Measurements from ENCODE around the gene PPP1R3F. TPM values are rescaled to one million over a fixed set of nuclear protein-coding genes. Genes with fewer than 3 reads are reported as not detected.

PPP1R3F gene
- 1 to 10 TPM in 3 of 4 donors, under 1 TPM in 1; 0.67 to 3.4 (median 2.3) TPM for polyA plus RNA-seq
- long read RNA-seq, donor 1, result 0 reads
- long read RNA-seq, donor 2, result 0 reads
- long read RNA-seq, donor 3, result 0 reads
- long read RNA-seq, donor 4, result 0 reads
- long read RNA-seq, donor 5, result 0 reads
- long read RNA-seq, donor 6, result 0 reads
- long read RNA-seq, donor 7, partial matches to known transcripts, result 0 of 4 reads
- long read RNA-seq, donor 7, other reads (novel, unspliced or antisense), result 0 of 4 reads
- long read RNA-seq, donor 8, result 0 reads
- long read RNA-seq, donor 9, result 0 reads
- long read RNA-seq, donor 10, partial matches to known transcripts, result 0 of 1 reads
- long read RNA-seq, donor 10, other reads (novel, unspliced or antisense), result 0 of 1 reads

- WGBS, 3 donors, result 1 to 57% (median 9%) methylated on average over 4 to 70 of the region's 70 CpGs
- no peaks in the 10 kb centered on the region for H3K9me3 ChIP-seq (ENCODE audit: control insufficient read depth in 2 of 2, insufficient read depth in 1 of 2, low read depth in 1 of 2, low read length in 1 of 2)
- DNase-seq, result no peak
- peaks cover 0 to 5% (median 5%) of the 10 kb centered on the region in 3 donors for H3K4me1 ChIP-seq (ENCODE audit: control insufficient read depth in 3 of 3, insufficient read depth in 2 of 3, low read depth in 1 of 3, low read length in 2 of 3)
- H3K36me3 ChIP-seq (ENCODE audit: control insufficient read depth in 3 of 3, insufficient read depth in 2 of 3, low read depth in 1 of 3, low read length in 3 of 3), result peaks cover 0 to 4% (median 0%) of the 10 kb centered on the region in 3 donors
- peak within 1 kb of the TSS; percentile 85 to 98 (median 90) for H3K27ac ChIP-seq (ENCODE audit: low read depth in 1 of 3, low read length in 2 of 3)
- no peak for FAIRE-seq
- H3K4me3 ChIP-seq (ENCODE audit: low read depth in 1 of 3, low read length in 3 of 3), result peak within 1 kb of the TSS; percentile 48 to 65 (median 63)
- H3K27me3 ChIP-seq (ENCODE audit: control insufficient read depth in 3 of 3, insufficient read depth in 3 of 3, low read length in 3 of 3), result no peaks in the 10 kb centered on the region
Observed at GRCh38 chrX:49269767-49270248, at the start of gene PPP1R3F. Gene PPP1R3F (plus strand): TSS chrX:49269793. CDS start chrX:49269870, 77 bp downstream.

- H3K27ac ChIP-seq (ENCODE audit: low read depth in 1 of 3, low read length in 2 of 3), result no peak overlapping the region
- H3K9me3 ChIP-seq (ENCODE audit: control insufficient read depth in 2 of 2, insufficient read depth in 1 of 2, low read depth in 1 of 2, low read length in 1 of 2), result no peaks in the 10 kb centered on the region
- no peak for FAIRE-seq
Observed at GRCh38 chrX:49220100-49220499, 49.5 kb upstream of the PPP1R3F start.

GRCh38 chrX:49221868-49222267, 47.7 kb upstream of the PPP1R3F start:
- H3K9me3 ChIP-seq (ENCODE audit: control insufficient read depth in 2 of 2, insufficient read depth in 1 of 2, low read depth in 1 of 2, low read length in 1 of 2), result no peaks in the 10 kb centered on the region
- 36 to 62% (median 59%) methylated on average over 2 of the region's 2 CpGs for WGBS, 3 donors
- H3K4me3 ChIP-seq (ENCODE audit: low read depth in 1 of 3, low read length in 3 of 3), result no peak overlapping the region
- DNase-seq (no peak), FAIRE-seq (no peak)
- H3K4me1 ChIP-seq (ENCODE audit: control insufficient read depth in 3 of 3, insufficient read depth in 2 of 3, low read depth in 1 of 3, low read length in 2 of 3), result no peaks in the 10 kb centered on the region
- H3K36me3 ChIP-seq (ENCODE audit: control insufficient read depth in 3 of 3, insufficient read depth in 2 of 3, low read depth in 1 of 3, low read length in 3 of 3), result no peaks in the 10 kb centered on the region
- no peak overlapping the region for H3K27ac ChIP-seq (ENCODE audit: low read depth in 1 of 3, low read length in 2 of 3)
- H3K27me3 ChIP-seq (ENCODE audit: control insufficient read depth in 3 of 3, insufficient read depth in 3 of 3, low read length in 3 of 3), result no peaks in the 10 kb centered on the region

More at GRCh38 chrX:49220100-49220499, 49.5 kb upstream of the PPP1R3F start:
- H3K4me3 ChIP-seq (ENCODE audit: low read depth in 1 of 3, low read length in 3 of 3), result no peak overlapping the region
- no peaks in the 10 kb centered on the region for H3K4me1 ChIP-seq (ENCODE audit: control insufficient read depth in 3 of 3, insufficient read depth in 2 of 3, low read depth in 1 of 3, low read length in 2 of 3)
- DNase-seq, result no peak
- H3K36me3 ChIP-seq (ENCODE audit: control insufficient read depth in 3 of 3, insufficient read depth in 2 of 3, low read depth in 1 of 3, low read length in 3 of 3), result no peaks in the 10 kb centered on the region
- peaks cover 0 to 3% (median 0%) of the 10 kb centered on the region in 3 donors for H3K27me3 ChIP-seq (ENCODE audit: control insufficient read depth in 3 of 3, insufficient read depth in 3 of 3, low read length in 3 of 3)

- DNase-seq (no peak), FAIRE-seq (no peak)
- no peaks in the 10 kb centered on the region for H3K27me3 ChIP-seq (ENCODE audit: control insufficient read depth in 3 of 3, insufficient read depth in 3 of 3, low read length in 3 of 3)
- 71 to 76% (median 75%) methylated on average over 14 of the region's 14 CpGs for WGBS, 3 donors
- H3K27ac ChIP-seq (ENCODE audit: low read depth in 1 of 3, low read length in 2 of 3), result no peak overlapping the region
- no peaks in the 10 kb centered on the region for H3K9me3 ChIP-seq (ENCODE audit: control insufficient read depth in 2 of 2, insufficient read depth in 1 of 2, low read depth in 1 of 2, low read length in 1 of 2)
- no peaks in the 10 kb centered on the region for H3K4me1 ChIP-seq (ENCODE audit: control insufficient read depth in 3 of 3, insufficient read depth in 2 of 3, low read depth in 1 of 3, low read length in 2 of 3)
- H3K36me3 ChIP-seq (ENCODE audit: control insufficient read depth in 3 of 3, insufficient read depth in 2 of 3, low read depth in 1 of 3, low read length in 3 of 3), result no peaks in the 10 kb centered on the region
- H3K4me3 ChIP-seq (ENCODE audit: low read depth in 1 of 3, low read length in 3 of 3), result no peak overlapping the region
Observed at GRCh38 chrX:49225858-49226257, 43.7 kb upstream of the PPP1R3F start.

- 38 to 81% (median 59%) methylated on average over 5 to 9 of the region's 9 CpGs for WGBS, 3 donors
- Histone ChIP-seq H3K9me3 (ENCODE audit: control insufficient read depth in 2 of 2, insufficient read depth in 1 of 2, low read depth in 1 of 2, low read length in 1 of 2) (no peaks in the 10 kb centered on the region), H3K4me1 (ENCODE audit: control insufficient read depth in 3 of 3, insufficient read depth in 2 of 3, low read depth in 1 of 3, low read length in 2 of 3) (no peaks in the 10 kb centered on the region), H3K27ac (ENCODE audit: low read depth in 1 of 3, low read length in 2 of 3) (no peak overlapping the region), H3K27me3 (ENCODE audit: control insufficient read depth in 3 of 3, insufficient read depth in 3 of 3, low read length in 3 of 3) (no peaks in the 10 kb centered on the region), H3K4me3 (ENCODE audit: low read depth in 1 of 3, low read length in 3 of 3) (peak overlapping the region in 1 of 3 donors; percentile 22), H3K36me3 (ENCODE audit: control insufficient read depth in 3 of 3, insufficient read depth in 2 of 3, low read depth in 1 of 3, low read length in 3 of 3) (no peaks in the 10 kb centered on the region)
- FAIRE-seq (no peak), DNase-seq (peak in 1 of 2 donors; percentile 63)
Observed at GRCh38 chrX:49226946-49227345, 42.6 kb upstream of the PPP1R3F start.

- WGBS, 3 donors, result 77 to 91% (median 86%) methylated on average over 2 of the region's 2 CpGs
- Histone ChIP-seq H3K4me1 (ENCODE audit: control insufficient read depth in 3 of 3, insufficient read depth in 2 of 3, low read depth in 1 of 3, low read length in 2 of 3) (no peaks in the 10 kb centered on the region), H3K27me3 (ENCODE audit: control insufficient read depth in 3 of 3, insufficient read depth in 3 of 3, low read length in 3 of 3) (no peaks in the 10 kb centered on the region), H3K27ac (ENCODE audit: low read depth in 1 of 3, low read length in 2 of 3) (no peak overlapping the region), H3K36me3 (ENCODE audit: control insufficient read depth in 3 of 3, insufficient read depth in 2 of 3, low read depth in 1 of 3, low read length in 3 of 3) (no peaks in the 10 kb centered on the region), H3K9me3 (ENCODE audit: control insufficient read depth in 2 of 2, insufficient read depth in 1 of 2, low read depth in 1 of 2, low read length in 1 of 2) (no peaks in the 10 kb centered on the region), H3K4me3 (ENCODE audit: low read depth in 1 of 3, low read length in 3 of 3) (no peak overlapping the region)
- no peak for DNase-seq
- no peak for FAIRE-seq
Observed at GRCh38 chrX:49227726-49228125, 41.9 kb upstream of the PPP1R3F start.

- H3K9me3 ChIP-seq (ENCODE audit: control insufficient read depth in 2 of 2, insufficient read depth in 1 of 2, low read depth in 1 of 2, low read length in 1 of 2), result no peaks in the 10 kb centered on the region
- 89 to 94% (median 91%) methylated on average over 17 of the region's 17 CpGs for WGBS, 3 donors
- no peak overlapping the region for H3K27ac ChIP-seq (ENCODE audit: low read depth in 1 of 3, low read length in 2 of 3)
- no peaks in the 10 kb centered on the region for H3K36me3 ChIP-seq (ENCODE audit: control insufficient read depth in 3 of 3, insufficient read depth in 2 of 3, low read depth in 1 of 3, low read length in 3 of 3)
- H3K27me3 ChIP-seq (ENCODE audit: control insufficient read depth in 3 of 3, insufficient read depth in 3 of 3, low read length in 3 of 3), result no peaks in the 10 kb centered on the region
- no peaks in the 10 kb centered on the region for H3K4me1 ChIP-seq (ENCODE audit: control insufficient read depth in 3 of 3, insufficient read depth in 2 of 3, low read depth in 1 of 3, low read length in 2 of 3)
- no peak overlapping the region for H3K4me3 ChIP-seq (ENCODE audit: low read depth in 1 of 3, low read length in 3 of 3)
- DNase-seq (no peak), FAIRE-seq (no peak)
Observed at GRCh38 chrX:49228185-49228584, 41.4 kb upstream of the PPP1R3F start.

- H3K36me3 ChIP-seq (ENCODE audit: control insufficient read depth in 3 of 3, insufficient read depth in 2 of 3, low read depth in 1 of 3, low read length in 3 of 3), result no peaks in the 10 kb centered on the region
- peaks cover 0 to 4% (median 0%) of the 10 kb centered on the region in 3 donors for H3K27me3 ChIP-seq (ENCODE audit: control insufficient read depth in 3 of 3, insufficient read depth in 3 of 3, low read length in 3 of 3)
- peak; percentile 68 to 71 for DNase-seq
- WGBS, 3 donors, result 3 to 50% (median 7%) methylated on average over 28 to 44 of the region's 44 CpGs
- H3K4me3 ChIP-seq (ENCODE audit: low read depth in 1 of 3, low read length in 3 of 3), result peak overlapping the region; percentile 14 to 40 (median 21)
- no peaks in the 10 kb centered on the region for H3K9me3 ChIP-seq (ENCODE audit: control insufficient read depth in 2 of 2, insufficient read depth in 1 of 2, low read depth in 1 of 2, low read length in 1 of 2)
- FAIRE-seq, result no peak
- H3K27ac ChIP-seq (ENCODE audit: low read depth in 1 of 3, low read length in 2 of 3), result peak overlapping the region in 2 of 3 donors; percentile 51 to 88
- H3K4me1 ChIP-seq (ENCODE audit: control insufficient read depth in 3 of 3, insufficient read depth in 2 of 3, low read depth in 1 of 3, low read length in 2 of 3), result no peaks in the 10 kb centered on the region
Observed at GRCh38 chrX:49230500-49231232, 38.9 kb upstream of the PPP1R3F start.

Measured in small intestine (tissue), 16 donors.